HG03097 (cell line): Measurements from ENCODE around the gene ZNF619.
A peak's percentile ranks its signal among the peaks of the same experiment; 100 is the strongest.
"Not testable (repeated sequence)": the region's sequence is repeated elsewhere in the genome, so short reads cannot be mapped to it uniquely, and the experiment has no call there.

Experiments
- ATAC-seq: cut with Tn5 transposase; IDR thresholded peaks from one replicate; pipeline ENCODE4 v1.9.1; 2021; ENCODE audit not compliant: unreplicated experiment, low FRiP score

Gene ZNF619

GRCh38 chr3:40476478-40477470, at the start of gene ZNF619:
Gene ZNF619, plus strand, starts transcription at chr3:40477122. Its CDS starts 858 bp downstream, at chr3:40477980.
- ATAC-seq: no peak

DNA sequence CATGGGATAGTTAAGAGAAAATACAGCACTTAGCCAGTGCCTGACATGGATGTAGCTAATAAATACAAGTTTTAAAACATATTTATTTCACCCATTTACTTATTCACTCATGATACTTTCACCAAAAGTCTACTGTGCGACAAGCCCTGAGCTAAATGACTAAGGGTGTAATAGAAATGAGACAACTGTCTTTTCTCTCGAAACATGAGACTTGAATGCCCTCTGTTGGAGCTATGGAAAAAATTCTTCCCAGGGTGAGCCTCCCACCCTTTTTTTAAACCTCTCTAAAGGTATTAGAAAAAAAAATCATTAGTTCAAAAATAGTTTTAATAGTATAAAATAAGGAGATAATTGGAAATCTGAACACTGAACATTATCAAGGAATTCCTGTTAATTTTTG, 44.1 kb upstream of the ZNF619 start:
- no peak for ATAC-seq

DNA sequence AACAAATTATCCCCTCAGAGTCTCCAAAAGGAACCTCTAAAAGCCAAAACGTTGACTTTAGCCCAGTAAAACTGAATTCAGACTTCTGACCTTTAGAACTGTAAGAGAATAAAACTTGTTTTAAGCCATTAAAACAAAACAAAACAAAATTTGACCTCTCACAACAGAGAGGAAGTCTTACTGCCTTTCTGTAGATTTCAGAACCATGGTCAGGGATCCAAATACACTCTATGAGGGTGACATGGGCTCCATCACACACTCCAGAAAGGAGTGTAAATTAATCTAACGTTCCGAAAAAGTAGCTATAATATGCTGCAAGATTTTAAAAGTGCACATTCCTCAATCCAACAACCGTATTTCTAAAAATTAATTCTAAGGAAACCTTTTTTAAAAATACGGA, 39.0 kb upstream of the ZNF619 start:
- ATAC-seq: no peak

GRCh38 chr3:40445062-40445461, 31.9 kb upstream of the ZNF619 start:
- no peak for ATAC-seq

DNA sequence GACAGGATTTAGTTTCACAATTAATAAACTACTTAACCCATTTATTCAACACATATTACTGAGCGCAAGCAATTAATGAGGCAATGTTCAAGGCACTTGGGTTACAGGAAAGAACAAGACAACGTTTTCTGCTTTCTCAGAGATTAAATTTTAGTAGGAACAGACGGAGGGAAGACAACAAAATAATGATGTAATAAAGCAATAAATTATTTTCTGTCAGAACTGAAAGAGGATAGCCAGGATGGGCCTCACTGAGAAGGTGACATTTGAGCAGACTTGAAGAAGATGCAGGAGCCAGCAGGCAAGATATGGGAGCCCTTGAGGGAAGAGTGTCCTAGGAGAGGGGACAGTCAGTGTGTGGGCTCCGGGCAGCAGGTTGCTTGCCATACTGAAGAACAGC, 31.0 kb upstream of the ZNF619 start:
- ATAC-seq: no peak

GRCh38 chr3:40450438-40450837, 26.5 kb upstream of the ZNF619 start:
- no peak for ATAC-seq

DNA sequence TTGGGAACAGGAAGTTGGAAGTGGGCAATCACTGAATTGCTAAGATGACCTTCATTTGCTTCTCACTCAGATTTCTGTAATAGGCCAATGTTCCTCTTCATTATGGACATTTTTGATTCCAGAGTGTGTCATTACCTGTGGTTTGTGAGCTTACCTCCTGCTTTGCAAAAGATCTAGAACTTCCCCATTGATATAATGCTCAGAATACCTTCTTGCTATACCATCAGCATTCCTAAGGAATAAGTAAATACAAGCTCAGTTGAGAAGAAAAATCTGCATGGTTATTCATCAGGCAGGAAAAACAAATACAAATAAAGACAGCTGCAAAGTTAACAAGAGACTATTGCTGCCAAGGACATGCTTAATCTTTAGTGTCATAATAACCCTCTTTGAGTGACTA, 25.4 kb upstream of the ZNF619 start:
- no peak for ATAC-seq

GRCh38 chr3:40452057-40452456, 24.9 kb upstream of the ZNF619 start:
- no peak for ATAC-seq

- no peak for ATAC-seq
Measured at GRCh38 chr3:40452562-40452875, 24.4 kb upstream of the ZNF619 start.

GRCh38 chr3:40452876-40453730, 23.8 kb upstream of the ZNF619 start:
- peak; percentile 95 for ATAC-seq

DNA sequence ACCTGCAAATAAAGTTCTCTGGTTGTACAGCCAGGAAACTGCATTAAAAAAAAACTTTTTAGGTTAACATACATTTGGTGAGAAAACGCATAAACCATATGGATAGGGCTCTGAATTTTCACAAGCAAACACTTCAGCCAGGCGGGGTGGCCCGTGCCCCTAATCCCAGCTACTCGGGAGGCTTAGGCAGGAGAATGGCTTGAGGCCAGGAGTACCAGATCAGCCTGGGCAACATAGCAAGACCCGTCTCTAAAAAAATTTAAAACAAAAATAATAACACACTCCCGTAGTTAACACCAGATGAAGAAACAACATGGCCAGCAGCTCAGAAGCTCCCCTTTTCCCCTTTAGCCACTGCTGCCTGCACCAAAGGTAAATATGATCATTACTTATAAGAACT, 23.0 kb upstream of the ZNF619 start:
- no peak for ATAC-seq

GRCh38 chr3:40455328-40455727, 21.6 kb upstream of the ZNF619 start:
- ATAC-seq: no peak

DNA sequence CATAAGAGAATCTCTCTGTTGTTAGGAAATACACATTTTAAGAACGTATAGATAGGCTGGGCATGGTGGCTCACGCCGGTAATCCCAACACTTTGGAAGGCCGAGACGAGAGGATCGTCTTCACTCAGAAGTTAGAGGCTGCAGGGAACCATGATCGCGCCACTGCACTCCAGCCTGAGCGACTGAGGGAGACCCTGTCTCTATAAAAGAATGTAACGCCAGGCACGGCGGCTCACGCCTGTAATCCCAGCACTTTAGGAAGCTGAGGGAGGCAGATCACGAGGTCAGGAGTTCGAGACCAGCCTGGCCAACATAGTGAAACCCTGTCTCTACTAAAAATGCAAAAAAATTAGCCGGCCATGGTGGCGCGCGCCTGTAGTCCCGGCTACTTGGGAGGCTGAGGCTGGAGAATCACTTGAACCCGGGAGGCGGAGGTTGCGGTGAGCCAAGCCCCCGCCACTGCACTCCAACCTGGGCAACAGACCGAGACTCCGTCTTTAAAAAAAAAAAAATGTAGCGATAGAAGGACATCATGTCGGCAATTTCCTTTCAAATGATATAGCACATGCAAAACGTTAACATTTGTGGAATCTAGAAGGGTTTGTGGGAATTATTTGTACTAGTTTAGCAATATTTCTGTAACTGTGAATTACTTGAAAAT, 20.5 kb upstream of the ZNF619 start:
- ATAC-seq: no peak

GRCh38 chr3:40456940-40457823, 19.7 kb upstream of the ZNF619 start, which contains the start of gene RPL14:
Gene RPL14, plus strand, starts transcription at chr3:40457339. Its CDS starts 133 bp downstream, at chr3:40457472.
- ATAC-seq: peak; percentile 60

GRCh38 chr3:40458473-40458872, 18.4 kb upstream of the ZNF619 start:
- ATAC-seq: no peak

DNA sequence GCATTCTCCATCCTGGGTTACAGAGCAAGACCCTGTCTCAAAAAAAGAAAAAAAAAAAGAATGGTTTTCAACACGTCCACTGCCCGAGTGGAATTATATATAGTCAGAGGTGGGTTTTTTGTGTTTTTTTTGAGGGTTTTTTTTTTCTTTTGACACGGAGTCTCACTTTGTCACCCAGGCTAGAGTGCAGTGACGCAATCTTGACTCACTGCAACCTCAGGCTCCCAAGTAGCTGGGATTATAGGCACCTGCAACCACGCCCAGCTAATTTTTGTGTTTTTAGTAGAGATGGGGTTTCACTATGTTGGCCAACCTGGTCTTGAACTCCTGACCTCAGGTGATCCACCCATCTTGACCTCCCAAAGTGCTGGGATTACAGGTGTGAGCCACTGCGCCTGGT, 16.4 kb upstream of the ZNF619 start:
- not testable (repeated sequence) for ATAC-seq

GRCh38 chr3:40461161-40461560, 15.8 kb upstream of the ZNF619 start:
- no peak for ATAC-seq

DNA sequence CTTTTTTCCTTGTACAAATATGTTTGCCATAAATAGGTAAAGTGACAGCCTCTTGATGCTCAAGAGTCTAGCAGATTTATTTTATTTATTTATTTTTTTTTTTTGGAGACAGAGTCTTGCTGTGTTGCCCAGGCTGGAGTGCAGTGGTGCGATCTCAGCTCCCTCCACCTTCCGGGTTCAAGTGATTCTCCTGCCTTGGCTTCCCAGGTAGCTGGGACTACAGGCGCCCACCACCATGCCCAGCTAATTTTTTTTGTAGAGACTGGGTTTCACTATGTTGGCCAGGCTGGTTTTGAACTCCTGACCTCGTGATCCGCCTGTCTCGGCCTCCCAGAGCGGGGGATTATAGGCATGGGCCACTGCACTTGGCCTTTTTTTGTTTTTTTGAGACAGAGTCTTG, 14.1 kb upstream of the ZNF619 start:
- ATAC-seq: not testable (repeated sequence)

GRCh38 chr3:40463579-40463978, 13.3 kb upstream of the ZNF619 start:
- no peak for ATAC-seq
